Activated CD8-positive, alpha-beta memory T cell treated with anti-CD3 and anti-CD28 coated beads, Interleukin-2, amount 50 U/mL, for 1 hour (primary cell): Measurements from ENCODE around the gene RAB33B.

Source experiments
- DNase-seq: peaks from one replicate; pipeline ENCODE4 v3.0.0-alpha.2; 2020; ENCODE audit errors: extremely low read depth

The RAB33B gene

DNA sequence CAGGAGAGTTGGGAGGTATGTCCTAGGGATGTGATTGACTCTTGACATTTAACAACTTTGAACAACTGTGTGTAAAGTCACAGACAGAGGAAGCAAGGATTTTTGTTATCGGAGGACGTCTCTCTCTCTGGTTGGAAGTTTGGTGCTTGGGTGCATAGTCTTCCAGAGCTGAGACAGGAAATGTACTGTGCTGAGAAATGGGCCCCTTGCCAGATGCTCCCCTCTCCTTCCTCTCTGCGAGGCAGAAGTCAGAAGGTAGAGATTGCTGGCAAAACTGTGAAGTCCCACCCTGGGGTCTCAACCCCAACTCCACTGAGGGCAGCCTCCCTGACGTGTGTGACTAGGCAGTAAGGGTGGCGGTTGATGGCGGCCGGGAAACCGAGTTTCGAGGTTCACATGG, 52.9 kb downstream of the RAB33B start:
- DNase-seq, result no peak

DNA sequence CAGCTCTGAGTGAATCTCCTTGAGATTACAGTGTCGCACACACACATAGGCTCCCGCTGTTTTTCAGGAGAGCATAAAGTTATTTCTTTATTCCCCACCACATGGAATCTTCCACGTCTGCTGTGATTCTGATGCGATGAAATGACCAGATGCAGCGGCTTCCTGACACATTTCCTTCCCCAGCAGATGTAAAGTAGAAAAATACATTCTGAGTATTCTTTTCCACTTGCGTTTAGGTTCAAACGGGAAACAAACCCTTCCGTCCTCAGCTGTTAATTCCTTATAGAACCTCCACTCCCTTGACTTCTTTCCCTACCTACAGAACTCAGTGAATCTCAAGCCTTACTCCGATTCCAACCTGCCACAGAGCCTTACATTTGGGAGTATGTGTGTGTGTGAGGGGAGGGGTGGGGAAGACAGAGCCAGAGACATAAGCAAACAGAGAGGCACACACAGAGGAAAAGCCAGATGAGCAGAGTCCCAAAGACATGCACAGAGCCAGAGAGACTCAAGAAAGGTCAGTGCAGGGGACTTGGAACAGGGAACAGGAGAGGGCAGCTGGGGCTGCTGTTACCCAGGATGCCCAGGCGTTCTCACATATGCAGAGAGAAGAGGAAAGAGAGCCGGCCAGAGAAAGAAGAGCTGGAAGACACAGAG, 54.8 kb downstream of the RAB33B start:
- no peak for DNase-seq

DNA sequence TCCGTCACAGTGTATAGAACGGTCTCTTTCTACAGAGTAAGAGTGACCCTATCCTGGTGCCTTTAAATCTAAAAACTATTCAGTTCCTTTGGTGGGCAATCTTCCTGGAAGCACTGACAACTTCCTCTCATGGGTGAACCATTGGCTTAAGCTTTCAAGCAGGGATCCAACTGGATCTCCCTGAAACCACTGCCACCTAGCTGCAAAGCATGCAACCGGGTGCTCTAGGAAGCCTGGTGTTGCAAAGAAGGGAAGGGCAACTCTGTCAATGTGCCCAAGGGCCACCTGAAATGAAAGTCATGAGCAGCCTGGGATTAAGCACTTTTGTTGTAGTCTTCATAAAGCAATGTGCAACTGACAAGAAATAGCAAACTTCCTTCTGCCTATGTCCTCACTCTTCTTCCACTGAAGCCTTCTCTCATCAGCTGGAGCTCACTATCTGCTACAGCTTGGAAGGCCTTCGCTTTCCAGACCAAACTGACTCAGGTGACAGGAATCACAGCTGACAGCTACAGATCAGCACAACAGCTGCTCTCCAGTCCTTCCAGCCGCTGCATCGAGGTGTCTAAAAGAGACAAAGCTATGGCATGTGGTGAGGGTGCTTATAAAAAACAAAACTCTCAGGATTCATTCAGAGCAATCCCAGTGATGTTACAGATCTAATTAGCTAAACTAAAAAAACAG, 55.9 kb downstream of the RAB33B start:
- no peak for DNase-seq

DNA sequence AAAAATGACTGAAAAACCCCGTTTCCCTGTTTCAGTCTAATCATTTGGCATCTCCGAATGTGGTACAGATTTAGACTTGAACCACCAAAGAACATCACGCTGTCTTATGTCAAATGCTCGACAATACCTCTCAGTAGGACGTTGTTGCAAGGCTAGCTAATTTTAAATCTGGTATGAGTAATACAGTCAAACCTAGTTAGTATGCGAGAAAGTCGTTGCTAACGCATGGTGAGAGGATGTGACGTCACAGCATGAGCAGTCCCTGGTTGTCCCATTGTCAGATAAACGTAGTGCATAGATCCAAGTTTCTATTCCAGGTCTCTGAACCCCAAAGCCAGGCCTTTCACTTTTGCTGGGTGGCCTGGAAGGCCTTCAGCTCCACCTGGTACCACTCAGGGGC, 57.4 kb downstream of the RAB33B start:
- DNase-seq, result no peak

DNA sequence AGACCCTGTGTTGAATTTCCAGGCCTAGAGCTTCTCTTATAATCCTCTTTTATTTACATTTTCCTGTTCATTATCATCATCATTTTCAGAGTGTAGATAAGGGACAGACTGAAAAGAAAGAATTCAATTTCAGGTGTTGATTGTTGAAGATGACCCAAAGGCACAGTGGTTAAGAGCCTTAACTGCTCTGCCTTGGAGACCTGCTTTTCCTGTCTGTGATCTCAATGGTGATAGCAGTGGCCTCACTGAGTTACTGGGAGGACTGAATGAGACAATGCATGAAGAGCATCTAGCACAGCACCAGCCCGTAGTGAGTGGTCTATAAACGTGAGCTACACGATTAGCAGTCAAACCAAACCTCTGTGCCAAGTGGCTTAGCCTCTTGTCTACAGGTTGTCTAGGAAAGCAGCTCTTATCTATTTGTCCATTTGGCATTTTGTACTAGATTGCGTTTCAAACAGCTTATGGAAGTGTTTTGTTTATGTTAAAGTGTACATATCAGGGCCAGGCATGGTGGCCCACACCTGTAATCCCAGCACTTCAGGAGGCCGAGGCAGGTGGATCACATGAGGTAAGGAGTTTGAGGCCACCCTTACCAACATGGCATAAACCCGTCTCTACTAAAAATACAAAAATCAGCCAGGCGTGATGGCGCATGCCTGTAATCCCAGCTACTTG, 60.6 kb downstream of the RAB33B start:
- no peak for DNase-seq

DNA sequence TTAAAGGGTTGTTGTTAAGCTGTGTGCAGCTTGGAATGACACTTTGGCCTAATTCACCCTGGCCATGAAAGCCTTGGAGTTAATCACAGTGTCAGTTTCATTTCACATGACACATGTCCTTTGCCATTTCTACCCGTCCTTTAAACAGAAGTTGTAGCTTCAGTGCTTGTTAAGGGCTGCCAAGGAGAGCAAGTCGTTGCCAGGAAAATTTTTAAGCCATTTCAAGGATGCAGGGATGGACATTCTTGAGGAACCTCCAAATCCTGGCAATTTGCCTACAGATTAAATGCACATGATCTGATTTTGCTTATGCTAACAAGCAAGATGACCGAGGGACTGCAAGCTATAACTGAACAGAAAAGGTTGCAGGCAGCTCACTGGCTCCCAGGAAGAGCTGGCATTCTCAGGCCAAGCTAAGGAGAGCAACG, 61.6 kb downstream of the RAB33B start:
- DNase-seq, result no peak

DNA sequence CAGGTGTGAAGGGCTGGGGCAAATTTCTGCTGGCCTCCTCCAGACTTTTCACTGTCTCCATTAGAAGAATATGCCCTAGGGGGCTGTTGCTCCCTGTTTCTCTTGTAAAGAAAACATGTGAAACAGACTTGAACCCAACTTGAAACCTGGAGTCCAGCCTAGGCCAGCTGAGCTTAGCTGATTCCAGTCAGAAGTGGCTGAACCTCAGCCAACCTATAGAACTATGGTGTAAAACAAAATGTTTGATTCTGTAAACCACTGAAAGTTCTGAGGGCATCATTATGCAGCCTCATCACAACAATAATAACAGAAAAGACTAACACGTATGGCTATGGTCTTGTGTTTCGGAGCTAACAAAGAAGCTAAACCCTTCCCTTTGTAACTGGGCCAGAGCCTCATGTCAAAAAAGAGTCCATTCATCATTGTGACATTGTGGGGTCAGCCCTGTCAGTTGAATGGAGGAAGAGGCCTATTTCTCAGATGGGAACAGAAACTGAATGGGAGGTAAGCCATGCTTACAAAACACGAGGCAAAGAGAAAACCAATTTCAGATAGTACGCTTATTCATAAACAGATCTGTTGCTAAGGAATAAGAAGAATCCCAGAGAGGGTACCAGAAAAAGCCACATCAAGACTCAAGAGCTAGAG, 68.0 kb downstream of the RAB33B start:
- no peak for DNase-seq

DNA sequence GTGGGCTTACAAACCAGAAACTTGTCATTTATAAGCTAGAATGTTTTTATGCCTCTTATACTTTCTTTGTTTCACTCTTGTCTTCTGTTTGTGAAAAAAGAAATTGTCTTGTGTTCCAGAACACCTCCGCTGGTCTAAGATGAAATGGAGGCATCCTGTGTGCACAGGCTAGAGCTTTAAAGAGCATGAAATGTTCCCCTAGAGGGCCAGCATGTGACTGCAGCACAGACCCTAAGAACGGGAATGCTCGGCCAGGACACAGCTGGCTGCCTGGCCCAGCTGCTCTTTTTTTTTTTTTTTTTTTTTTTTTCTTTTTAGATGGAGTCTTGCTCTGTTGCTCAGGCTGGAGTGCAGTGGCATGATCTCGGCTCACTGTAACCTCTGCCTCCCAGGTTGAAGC, 68.5 kb downstream of the RAB33B start:
- no peak for DNase-seq

DNA sequence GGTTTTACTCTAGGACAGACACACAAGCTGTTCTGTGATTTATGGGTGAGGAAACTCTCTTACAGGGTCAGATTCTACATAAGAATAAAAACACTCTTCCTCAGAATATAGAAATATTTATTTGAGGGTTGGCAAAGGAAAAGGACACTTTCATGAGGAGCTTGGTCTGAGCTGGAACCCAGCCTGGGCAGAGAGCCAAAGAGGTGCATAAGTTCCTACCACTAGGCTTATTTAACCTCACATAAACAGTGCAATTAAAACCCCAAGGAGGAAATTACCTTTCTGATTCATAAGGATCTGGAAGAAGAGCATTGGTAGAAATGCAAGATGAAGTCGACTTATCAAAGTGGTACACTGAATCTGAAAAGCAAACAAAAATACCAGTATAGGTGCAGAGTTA, 69.2 kb downstream of the RAB33B start:
- no peak for DNase-seq

DNA sequence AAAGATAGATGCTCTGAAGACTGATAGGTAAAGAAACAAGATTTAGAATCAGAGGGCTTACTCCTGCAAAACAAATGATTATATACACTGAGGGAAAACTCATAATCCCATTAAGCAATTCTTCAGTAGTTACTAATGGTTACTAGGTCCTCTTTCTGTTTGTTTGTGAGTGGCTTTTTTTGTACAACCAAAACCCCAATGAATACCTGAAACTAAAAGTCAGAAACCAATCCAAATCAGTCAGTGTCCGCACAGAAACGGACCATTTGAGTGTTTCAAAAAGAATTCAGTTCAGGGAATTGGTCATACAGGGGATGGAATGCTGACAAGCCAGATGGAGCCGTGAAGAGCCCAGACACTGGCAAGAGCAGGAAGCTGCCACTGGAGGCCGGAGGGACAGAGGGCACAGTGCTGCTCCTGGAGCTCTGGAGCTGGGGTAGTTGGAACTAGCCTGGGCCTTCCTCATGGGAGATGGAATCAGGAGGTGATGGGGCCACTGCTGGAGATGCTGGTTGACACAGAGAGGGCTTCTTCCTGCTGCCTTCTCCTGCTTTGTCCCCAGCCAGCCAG, 70.2 kb downstream of the RAB33B start:
- no peak for DNase-seq

DNA sequence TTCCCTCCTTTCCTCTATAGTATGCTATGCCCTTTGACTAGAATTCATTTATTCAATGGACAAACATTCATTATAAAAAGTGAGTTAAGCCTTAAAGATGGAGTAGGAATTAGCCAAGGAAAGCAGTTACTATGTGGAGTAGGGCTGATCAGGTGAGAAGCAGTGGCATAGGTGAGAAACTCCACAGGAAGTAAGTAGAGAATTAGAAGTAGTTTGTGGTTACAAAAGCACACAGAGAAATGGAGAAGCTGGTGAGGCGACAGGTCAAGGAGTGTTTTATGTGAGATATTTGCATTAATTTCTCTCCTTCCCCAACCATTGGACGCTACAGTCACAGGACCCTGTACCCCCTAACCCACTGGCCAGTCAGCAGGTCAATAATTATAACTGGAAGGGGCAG, 71.5 kb downstream of the RAB33B start:
- no peak for DNase-seq
